Astrocyte of the spinal cord (primary cell): ENCODE measurements around the gene GATAD2B.
"Not testable (repeated sequence)": the region's sequence is repeated elsewhere in the genome, so short reads cannot be mapped to it uniquely, and the experiment has no call there.

Experiments used
- DNase-seq: peaks from one replicate; pipeline ENCODE4 v3.0.0; 2011; ENCODE audit warnings: low read depth, low spot score
- H3K4me3 ChIP-seq: 2 replicates; pipeline ENCODE4 v1.5.1; 2011; ENCODE audit warnings: low read depth, mild to moderate bottlenecking, low read length, moderate library complexity
- in situ Hi-C: cut with HindIII; loops from 2 replicates; pipeline ENCODE4 v1.10.0; 2017; ENCODE audit warnings: low sequenced_read_pairs
- TF ChIP-seq, protein P1 (sequence below): IDR thresholded peaks from 2 replicates; pipeline ENCODE4 v1.5.1; 2012; ENCODE audit warnings: low read depth, mild to moderate bottlenecking, low read length, inconsistent platforms

Gene GATAD2B

DNA sequence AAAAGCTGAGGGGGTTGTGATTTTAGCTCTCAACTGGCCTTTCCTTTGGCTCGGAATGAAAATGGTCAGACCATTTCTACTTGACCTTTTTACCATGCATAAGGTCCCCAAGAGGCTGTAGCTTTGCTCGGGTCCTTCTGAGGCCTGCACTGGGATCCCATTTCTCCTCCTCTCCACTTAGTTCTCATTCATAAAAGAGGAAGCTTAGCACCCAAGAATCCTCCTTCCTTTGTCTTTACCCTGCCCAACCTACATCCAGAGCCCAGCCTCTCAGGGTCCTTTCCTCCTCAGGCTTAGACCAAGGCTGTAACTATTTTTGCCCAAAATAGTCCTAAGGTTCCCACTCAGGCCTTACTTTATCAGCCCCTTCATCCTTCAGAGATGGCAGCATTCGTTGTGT is 153.6 kb downstream of the GATAD2B start:
- TF ChIP-seq, protein P1, sequence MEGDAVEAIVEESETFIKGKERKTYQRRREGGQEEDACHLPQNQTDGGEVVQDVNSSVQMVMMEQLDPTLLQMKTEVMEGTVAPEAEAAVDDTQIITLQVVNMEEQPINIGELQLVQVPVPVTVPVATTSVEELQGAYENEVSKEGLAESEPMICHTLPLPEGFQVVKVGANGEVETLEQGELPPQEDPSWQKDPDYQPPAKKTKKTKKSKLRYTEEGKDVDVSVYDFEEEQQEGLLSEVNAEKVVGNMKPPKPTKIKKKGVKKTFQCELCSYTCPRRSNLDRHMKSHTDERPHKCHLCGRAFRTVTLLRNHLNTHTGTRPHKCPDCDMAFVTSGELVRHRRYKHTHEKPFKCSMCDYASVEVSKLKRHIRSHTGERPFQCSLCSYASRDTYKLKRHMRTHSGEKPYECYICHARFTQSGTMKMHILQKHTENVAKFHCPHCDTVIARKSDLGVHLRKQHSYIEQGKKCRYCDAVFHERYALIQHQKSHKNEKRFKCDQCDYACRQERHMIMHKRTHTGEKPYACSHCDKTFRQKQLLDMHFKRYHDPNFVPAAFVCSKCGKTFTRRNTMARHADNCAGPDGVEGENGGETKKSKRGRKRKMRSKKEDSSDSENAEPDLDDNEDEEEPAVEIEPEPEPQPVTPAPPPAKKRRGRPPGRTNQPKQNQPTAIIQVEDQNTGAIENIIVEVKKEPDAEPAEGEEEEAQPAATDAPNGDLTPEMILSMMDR, result no peak
- DNase-seq, result no peak
- in situ Hi-C loops, result no loop called here
- H3K4me3 ChIP-seq, result no peak overlapping the region

DNA sequence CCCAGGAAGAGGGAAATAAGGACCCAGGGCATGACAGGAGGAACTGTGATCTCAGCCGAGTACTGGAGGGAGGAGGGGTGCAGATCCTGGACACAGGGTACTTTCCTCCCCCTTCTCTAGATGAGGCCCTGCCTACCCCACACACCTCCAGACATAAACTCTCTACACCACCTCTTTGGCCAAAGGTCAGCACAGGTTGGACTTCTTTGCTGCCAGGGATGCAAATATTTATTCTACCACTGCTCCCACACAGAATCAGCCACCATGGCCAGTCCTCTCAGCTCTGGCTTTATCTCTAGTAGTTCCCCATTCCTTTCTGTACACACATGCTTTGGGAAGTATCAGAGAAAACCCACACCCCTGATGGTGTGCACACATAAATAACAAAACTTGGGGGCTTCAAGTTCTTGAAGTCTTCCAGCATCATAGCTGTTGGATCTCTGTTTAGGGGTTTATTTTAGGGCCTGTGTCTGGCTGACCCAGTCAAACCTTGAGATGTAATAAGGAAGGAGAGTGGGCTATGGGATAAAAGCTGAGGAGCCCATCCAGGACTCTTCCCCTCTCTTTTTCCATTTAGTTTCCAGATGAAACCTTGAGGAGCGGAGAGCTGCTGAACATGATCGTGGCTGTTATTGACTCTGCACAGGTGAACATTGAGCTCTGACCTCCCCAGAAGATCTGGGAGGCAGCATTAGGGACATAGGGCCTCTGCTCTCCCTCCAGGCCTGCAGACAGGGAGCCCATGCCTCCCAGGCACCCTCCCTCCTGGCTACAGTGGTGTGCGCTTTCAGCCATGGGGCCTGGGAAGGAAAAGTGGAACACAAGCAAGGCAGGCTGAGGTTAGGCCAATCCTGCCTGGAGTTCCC is 154.2 kb downstream of the GATAD2B start:
- DNase-seq, result no peak
- H3K4me3 ChIP-seq, result no peak overlapping the region
- TF ChIP-seq, protein P1, result no peak

DNA sequence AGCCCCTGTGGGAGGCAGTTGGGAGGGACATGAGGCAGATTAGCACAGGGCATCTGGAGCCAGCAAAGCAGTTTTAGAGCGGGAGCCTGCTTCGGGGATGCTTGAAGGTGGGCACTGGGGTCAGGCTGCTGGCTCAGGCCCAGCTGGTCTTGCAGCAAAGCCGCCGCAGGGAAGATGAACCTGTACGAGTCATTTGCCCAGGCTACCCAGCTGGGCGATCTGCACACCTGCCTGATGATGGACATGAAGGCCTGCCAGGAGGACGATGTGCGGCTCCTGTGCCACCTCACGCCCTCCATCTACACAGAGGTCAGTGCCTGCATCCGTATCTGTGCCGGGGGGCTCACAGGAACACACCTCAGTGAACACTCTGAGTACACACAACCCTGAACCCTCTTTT is 155.3 kb downstream of the GATAD2B start:
- H3K4me3 ChIP-seq, result no peak overlapping the region
- DNase-seq, result no peak
- in situ Hi-C loops, result no loop called here
- TF ChIP-seq, protein P1, result no peak

More for the DNA sequence above, 154.2 kb downstream of the GATAD2B start:
- in situ Hi-C loops, result no loop called here

DNA sequence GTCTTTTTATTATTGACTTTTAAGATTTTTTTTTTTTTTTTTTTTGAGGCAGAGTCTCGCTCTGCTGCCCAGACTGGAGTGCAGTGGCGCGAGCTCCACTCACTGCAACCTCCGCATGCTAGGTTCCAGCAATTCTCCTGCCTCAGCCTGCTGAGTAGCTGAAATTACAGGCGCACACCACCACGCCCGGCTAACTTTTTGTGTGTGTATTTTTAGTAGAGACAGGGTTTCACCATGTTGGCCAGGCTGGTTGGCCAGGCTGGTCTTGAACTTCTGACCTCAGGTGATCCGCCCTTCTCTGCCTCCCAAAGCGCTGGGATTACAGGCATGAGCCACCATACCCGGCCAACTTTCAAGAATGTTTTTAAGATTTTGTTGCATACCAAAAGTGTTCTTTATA is 156.1 kb downstream of the GATAD2B start:
- H3K4me3 ChIP-seq, in situ Hi-C loops: not testable (repeated sequence)

DNA sequence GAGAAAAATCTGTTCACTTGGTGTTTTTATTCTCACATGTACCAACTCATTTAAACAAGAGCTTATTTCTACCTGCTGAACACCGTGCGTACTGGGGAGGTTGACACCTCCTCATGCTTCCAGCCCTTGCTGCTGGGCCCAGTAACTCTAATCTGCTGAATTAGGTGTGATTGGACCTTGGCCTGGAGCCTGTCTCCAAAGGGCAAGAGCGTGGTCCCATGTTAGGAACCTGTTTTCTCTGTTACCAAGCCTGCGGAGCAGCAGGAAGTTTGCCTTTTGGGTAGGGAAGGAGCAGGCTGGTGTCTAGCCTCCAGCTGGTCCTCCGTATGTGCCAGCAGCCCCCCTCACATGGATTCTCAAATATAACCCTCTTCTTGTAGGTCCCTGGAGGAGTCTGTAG is 158.5 kb downstream of the GATAD2B start:
- in situ Hi-C loops, result no loop called here
- no peak overlapping the region for H3K4me3 ChIP-seq
- no peak for DNase-seq
- TF ChIP-seq, protein P1, result no peak

More for the DNA sequence above, 156.1 kb downstream of the GATAD2B start:
- not testable (repeated sequence) for DNase-seq

DNA sequence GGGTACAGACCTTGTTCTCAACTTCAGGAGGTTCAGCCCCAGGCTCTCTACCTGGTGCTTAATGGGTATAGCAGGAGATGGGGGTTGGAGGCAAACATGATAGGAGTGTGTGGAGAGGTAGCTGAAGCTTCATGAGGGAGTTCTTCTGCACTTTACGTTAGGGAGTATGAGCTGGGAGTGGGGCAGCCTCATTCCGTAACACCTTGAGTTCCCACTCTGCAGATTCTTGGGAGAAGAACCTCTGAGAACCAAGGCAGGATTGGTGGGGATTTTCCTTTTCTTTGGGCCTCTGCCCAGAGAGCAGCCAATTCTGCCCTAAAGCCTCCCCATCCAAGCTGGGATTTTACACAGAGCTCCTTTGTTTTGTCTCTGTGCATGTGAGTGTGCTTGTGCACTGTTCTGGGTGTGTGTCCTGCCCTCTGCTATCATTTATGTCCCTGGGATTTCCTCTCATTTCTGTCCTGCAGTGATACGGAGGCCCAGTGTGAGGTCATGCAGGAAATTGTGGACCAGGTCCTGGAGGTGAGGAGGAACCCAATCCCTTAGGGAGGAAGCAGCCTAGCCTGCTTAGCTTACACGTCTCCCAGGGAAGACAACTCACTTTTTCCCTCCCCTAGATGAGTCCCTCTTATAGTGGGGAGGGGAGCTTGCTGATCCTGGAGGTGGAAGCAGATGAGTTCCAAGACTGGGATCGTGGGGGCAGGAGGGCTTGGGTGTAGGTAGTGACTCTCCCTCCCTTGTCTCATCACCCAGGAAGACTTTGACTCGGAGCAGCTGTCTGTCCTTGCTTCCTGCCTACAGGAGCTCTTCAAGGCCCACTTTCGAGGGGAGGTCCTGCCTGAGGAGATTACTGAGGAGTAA is 159.2 kb downstream of the GATAD2B start:
- no peak overlapping the region for H3K4me3 ChIP-seq
- in situ Hi-C loops, result no loop called here
- TF ChIP-seq, protein P1, result no peak
- no peak for DNase-seq

DNA sequence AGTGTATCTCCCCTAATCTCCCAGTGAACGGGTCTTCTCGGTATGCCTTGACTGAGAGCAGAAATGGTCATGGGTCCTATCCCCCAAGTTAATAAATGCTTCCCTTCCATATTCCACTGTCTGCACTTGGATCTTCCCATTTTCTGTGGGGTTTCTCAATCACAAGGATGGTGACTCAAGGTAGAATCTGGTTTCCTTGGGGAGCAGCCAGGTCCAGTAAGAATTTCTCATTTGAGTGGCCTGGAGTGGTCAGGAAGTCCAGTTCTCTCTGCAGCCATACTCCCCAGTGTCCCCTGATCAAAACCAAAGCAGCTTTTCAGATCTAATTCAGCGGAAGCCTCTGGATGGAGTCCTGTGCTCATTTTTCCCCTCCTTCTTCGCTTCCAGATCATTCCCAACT is 162.3 kb downstream of the GATAD2B start:
- in situ Hi-C loops, result no loop called here
- no peak overlapping the region for H3K4me3 ChIP-seq
- TF ChIP-seq, protein P1, result no peak
- DNase-seq, result no peak
